HG02870 (cell line): ENCODE results near the gene ZBTB34.

Experiments
- ATAC-seq: cut with Tn5 transposase; IDR thresholded peaks from one replicate; pipeline ENCODE4 v1.9.1; 2021; ENCODE audit warnings: mild to moderate bottlenecking, moderate library complexity; ENCODE audit not compliant: unreplicated experiment

ZBTB34 gene

GRCh38 chr9:126875756-126876510 lies 15.5 kb downstream of the ZBTB34 start:
- ATAC-seq, result no peak

DNA sequence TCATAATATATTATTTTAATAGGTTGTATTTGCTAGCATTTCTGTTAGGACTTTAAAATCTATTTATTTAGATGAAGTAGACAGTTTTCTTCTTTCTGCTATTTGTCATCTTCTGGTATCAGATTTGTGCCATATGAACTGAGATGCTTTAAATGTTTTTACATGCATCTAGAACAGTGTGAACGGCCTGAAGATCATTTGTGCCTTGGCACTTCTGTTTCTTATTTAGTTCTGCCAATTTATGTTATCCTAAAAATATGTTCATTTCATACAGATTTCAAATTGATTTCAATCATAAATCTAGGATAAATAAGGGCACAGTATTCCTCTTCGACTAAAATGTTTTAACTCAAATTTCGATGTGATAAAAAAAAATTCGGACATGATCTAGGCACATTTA lies 16.1 kb downstream of the ZBTB34 start:
- ATAC-seq, result no peak

DNA sequence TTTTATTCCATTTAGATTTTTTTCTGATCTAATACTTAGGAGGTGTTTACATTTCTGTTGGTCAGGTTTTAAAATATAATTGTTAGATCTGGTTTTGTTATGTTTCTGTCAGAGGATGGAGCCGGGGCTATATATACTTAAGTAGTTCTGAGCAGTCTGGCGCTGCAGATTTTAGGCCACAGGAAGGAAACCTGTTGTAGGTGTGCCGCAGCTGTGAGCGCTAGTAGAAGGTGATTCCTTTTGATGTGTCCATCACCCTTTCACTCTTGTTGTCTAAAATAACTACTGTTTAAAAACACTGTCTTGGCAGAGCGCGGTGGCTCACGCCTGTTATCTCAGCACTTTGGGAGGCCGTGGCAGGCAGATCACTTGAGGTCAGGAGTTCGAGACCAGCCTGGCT lies 17.0 kb downstream of the ZBTB34 start:
- no peak for ATAC-seq

GRCh38 chr9:126879288-126879687 lies 18.8 kb downstream of the ZBTB34 start:
- ATAC-seq, result no peak

DNA sequence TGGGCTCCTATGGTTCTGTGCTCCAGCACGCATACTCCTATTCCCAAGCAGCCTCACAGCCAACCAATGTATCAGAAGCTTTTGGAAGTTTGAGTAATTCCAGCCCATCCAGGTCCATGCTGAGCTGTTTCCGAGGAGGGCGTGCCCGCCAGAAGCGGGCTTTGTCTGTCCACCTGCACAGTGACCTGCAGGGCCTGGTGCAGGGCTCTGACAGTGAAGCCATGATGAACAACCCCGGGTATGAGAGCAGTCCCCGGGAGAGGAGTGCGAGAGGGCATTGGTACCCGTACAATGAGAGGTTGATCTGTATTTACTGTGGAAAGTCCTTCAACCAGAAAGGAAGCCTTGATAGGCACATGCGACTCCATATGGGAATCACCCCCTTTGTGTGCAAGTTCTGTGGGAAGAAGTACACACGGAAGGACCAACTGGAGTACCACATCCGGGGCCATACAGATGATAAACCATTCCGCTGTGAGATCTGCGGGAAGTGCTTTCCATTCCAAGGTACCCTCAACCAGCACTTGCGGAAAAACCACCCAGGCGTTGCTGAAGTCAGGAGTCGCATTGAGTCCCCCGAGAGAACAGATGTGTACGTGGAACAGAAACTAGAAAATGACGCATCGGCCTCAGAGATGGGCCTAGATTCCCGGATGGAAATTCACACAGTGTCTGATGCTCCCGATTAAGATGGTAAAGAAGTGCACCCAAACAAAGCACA lies 19.9 kb downstream of the ZBTB34 start:
- ATAC-seq, result no peak

DNA sequence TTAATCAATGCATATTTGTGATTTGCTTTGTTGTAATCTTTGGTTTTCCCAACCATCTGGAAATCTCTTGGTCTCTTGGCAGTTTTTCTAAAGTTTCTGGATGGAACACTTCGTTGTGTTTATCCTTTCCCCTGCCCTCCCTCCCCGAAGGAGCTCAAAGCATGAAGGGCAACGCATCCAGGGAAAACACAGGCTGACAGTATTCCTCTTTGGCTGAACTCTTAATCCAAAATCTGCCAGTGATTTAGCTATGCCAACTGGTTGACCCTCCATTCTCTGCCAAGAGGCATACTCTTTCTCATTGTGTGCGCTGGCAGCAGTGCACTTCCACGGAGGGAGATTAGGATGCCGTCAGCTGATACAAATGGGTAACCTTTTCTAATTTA lies 20.5 kb downstream of the ZBTB34 start:
- no peak for ATAC-seq

DNA sequence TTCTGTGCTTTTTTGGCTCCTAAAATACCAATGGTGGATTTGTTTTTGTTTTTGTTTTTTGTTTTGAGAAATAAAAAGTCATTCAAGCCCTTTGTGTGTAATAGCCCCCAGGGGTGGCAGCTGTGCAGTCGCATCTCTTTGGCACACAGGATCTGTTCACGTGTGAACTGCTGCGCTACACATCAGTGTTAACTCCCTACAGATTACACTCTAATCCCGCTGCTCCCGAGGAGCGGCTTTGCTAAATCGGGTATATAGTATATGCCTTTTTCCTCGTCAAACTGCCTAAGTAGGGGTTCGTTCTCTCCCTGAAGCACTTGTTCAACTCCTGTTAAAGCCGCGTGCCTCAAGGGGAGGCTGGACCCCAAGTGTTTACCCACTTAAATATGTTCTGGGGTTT lies 22.3 kb downstream of the ZBTB34 start:
- ATAC-seq, result no peak

DNA sequence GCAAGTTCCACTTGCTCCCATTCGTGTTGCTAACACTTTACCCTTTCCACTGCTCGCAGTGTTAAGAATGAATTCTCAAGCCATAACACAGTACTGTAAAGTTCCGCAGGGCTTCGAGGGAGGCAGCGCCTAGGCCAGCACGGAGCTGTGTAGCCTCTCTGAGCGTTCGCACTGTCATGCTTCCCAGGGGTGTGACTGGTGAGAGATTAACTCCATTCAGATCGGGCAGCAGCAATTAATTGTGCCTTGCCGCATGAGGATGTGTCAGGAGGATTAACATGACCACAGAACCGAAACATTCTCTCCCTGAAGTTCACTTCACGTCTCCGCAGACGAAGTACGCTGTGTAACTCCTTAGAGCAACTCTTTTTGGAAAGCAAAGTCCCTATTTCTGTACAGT lies 23.2 kb downstream of the ZBTB34 start:
- no peak for ATAC-seq

GRCh38 chr9:126885131-126885641 lies 24.7 kb downstream of the ZBTB34 start:
- ATAC-seq, result no peak

DNA sequence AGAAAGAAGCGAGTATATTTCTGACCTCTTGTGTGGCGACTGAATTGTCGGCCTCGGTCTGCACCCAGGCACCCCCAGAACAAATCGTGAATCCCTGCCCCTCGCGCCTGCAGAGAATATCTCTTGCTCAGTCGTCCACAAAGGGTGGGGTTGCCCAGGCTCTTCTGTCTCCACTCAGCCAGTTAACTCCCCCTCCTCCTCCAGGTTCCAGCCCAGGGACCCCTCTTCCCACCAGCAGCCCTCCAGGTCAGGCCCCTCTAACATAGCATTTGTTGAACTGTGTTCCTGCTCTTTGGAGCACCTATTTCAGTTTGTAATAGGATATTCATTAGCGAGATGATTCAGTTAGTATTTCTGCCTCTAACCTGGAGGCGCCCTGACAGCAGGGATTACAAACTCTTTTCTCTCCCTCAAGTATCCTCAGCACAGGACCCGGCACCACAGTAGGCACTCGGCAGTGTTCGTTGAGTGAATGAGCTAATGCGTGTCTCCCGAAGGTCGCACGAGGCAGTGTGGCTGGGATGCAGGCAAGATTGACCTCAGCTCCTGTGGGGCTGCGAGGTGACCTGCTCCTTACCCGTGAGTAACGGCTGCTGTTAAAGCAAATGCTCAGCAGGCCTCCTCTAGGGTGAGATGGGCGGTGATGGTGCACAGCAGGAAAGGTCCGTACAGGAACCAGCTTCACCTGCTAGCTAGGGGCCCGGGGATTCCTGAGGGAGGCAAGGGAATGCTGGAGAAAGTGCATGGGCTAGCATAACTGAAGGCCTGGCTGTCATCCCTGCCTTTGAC lies 25.8 kb downstream of the ZBTB34 start:
- no peak for ATAC-seq

GRCh38 chr9:126886897-126887296 lies 26.5 kb downstream of the ZBTB34 start:
- no peak for ATAC-seq

DNA sequence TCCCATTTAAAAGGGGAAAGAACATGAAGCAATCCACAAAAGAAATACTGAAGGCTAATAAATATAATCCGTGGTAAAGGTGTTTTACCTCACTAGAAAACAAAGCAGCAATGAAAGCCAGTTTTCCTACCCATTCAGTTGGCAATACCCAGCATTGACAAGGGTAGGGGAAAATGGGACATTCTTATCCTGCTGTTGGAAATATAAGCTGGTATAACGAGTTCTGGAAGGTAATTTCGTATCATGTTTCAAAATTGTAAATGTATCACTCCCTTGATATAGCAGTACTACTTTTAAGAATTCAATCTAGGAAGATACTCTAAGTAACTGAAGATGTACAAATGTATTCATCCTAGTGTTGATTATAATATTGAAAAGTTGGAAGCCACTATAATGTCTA lies 31.2 kb downstream of the ZBTB34 start:
- ATAC-seq, result no peak

DNA sequence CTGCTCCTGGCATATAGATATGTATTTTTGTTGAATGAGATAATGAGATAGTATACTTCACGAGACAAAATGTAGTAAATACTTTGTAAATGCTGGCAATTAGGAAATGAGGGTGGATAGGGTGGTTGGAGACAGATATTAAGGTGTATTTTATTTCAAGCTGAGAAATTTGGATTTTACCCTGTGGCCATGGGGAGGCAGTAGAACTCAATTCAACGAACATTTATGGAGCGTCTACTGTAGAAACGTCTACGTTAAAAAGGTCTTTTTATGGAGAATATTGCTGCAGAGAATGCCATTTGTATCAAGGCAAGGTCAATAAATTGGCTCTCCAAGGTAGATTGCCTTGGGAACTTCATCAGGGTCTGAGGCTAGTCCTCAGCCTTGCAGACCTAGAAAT lies 32.6 kb downstream of the ZBTB34 start:
- no peak for ATAC-seq

- ATAC-seq, result no peak
Observed at GRCh38 chr9:126894052-126894603, 33.7 kb downstream of the ZBTB34 start.

DNA sequence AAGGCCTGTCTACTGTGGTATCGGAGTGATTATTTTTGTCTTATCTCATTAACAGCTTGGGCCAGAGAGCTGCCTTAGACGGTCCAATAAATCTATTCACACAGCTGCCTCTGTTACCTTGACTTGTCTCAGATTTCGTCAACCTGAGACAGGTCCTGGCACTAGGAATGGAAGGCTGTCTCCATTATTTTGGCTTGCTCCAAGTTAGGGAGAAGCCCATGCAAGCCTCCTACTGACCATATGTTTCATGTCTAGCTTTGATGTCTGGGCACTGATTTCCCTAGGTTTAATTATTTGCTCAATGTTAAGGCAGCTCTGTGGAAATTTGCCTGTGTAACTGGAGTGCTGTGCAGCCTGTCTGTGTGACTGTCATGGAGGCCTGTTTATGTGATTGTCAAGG lies 41.8 kb downstream of the ZBTB34 start:
- ATAC-seq, result no peak

- ATAC-seq, result no peak
Observed at GRCh38 chr9:126904586-126904985, 44.1 kb downstream of the ZBTB34 start.

DNA sequence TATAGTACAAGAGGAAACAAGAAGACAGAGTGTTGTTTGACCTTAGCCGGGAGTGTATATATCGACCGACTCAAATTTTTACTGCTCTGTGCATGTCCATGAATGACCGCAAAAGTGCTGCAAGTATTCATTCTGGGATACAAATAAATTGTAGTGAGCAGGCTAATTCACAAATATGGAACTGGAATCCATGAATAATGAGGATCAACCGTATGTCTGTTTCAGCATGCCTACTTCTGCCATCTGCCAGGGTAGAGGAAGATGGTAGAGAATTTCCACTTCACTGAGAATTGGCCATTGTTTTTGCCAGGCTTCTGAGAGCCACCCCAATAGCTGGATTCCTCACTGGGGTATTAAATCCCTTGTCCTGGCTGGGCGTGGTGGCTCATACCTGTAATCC lies 45.7 kb downstream of the ZBTB34 start:
- no peak for ATAC-seq

DNA sequence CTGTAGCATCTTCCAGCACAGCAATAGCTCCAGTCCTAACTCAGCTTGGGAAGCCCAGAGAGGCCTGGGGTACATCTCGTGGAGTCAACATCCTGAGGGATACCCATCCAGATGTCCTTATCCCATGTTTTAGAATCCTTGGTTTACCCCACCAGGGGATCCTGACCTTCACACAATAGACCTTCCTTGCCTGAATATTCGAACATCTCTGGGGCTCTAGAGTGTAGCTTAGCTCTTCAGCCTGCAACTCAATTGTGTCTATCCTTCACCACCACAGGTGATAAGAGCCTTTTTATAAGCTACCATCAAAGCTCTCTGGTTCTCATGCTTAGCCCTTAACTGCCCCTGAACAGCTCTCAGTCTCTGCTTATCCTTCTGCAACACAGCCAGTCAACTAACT lies 46.6 kb downstream of the ZBTB34 start:
- ATAC-seq, result no peak

- ATAC-seq, result peak; percentile 96
Observed at GRCh38 chr9:126914458-126915280, 54.2 kb downstream of the ZBTB34 start, which contains the start of gene RALGPS1. Gene RALGPS1, plus strand, starts transcription at chr9:126914782. Its CDS starts 47,508 bp downstream, at chr9:126962290.

DNA sequence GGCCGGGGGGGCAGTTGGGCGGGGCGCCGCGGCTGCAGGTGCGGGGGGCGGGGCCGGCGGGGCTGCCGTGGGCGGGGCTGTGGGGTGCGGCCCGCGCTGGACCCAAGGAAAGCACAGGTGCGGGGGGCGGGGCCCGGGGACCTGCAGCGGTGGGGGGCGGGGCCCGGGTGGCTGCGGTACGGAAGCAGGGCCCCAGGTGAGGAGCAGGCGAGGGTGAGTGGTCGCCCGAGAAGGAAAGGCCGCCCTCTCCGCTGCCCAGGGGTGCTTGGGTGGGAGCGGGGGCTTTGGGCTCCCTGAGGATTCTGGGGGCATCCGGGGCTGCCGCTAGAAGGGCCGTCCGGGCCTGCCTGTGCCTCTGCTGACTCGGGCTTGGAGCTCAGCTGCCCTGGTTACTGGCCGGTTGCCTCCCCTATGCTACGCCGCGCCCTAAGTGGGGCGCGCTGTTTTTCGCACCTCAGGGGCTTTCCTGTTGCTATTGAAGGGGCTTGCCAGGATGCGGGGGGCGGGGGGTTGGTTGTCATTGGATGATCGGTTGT lies 54.9 kb downstream of the ZBTB34 start:
- peak; percentile 4 for ATAC-seq
